NCI-H187 (cell line): Measurements from ENCODE around the gene CLEC16A.

Experiments
- DNase-seq, 2 experiments: peaks; one replicate each; lab custom pipeline; 2025; lab: John Stamatoyannopoulos, UW

The CLEC16A gene

GRCh38 chr16:11015607-11016006, 71.2 kb downstream of the CLEC16A start:
- DNase-seq, result no peak

DNA sequence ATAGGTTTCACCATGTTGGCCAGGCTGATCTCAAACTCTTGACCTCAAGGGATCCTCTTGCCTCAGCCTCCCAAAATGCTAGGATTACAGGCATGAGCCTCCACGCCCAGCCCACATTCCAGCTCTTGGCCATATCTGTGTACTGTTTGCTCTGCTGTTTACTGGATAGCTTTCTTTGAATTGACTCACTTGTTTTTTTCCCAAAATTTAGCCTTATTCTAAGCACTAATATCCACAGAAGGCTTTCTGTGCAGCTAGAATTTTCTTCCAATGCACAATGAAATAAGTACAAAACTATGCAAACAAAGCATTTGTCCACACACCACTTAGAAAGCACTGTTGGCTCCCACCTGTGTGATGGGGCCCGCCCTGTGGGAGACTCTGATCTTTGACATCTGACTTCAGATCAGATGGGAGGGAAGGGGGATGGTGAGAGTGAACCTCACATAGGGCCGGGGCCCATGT, 72.2 kb downstream of the CLEC16A start:
- DNase-seq, result no peak

- DNase-seq, result peak in 1 of 2 experiments; percentile 16
These were observed 72.6 kb downstream of the CLEC16A start for GRCh38 chr16:11016993-11017392.

DNA sequence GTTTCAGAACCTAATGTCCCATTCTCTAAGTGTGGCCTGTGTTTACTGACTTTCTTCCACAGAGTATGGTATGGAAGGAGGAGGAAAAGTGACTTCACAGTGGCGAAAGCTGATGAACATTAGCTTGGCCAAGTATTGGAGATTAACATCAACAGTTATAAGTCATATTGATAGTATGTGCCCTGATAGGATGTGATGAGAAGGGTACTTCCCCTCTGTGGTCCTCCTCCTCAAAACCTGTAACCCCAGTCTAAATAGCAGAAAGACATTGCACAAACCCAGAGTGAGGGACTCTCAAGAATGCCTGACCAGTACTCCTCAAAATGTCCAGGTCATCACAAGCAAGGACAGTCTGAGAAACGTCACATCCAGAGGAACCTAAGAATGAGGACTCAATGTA, 73.1 kb downstream of the CLEC16A start:
- no peak for DNase-seq

DNA sequence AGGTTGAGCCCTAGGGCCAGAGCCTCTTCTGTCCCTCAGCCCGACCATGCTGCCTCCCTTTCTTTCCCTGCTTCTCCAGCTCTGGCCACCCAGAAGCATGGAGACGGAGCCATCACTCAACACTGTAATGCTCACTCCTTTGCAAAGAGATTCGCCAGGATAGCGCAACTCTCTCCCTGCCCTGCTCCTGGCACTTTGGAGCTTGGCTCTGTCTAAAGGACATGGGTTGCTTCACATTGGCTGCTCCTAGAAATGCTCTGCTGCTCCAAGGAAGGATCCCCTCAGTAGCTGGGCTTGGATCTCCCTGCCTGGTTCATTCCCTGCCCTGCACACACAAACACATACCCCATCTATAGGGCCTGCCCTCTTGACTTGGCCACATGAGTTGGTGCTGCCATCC, 76.0 kb downstream of the CLEC16A start:
- no peak for DNase-seq

- no peak for DNase-seq
These were observed 76.6 kb downstream of the CLEC16A start for GRCh38 chr16:11020792-11021551.

DNA sequence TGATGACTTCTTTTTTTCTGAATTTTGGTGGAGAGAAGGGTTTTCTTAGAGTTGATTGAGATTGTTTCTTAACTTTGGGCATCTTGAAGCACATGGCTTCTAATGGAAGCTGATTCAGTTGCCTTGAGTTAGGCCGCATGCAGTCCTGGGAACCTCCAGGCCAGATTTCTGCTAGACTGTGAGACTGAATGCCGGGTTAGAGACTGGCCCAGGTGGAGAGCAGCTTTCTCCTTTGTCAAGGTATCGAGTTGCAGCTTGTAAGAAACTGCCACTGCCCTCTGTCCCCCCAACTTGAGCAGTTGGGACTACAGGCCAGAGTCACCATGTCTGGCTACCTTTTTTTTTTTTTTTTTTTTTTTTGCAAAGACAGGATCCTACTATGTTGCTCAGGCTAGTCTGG, 77.6 kb downstream of the CLEC16A start:
- DNase-seq, result no peak

DNA sequence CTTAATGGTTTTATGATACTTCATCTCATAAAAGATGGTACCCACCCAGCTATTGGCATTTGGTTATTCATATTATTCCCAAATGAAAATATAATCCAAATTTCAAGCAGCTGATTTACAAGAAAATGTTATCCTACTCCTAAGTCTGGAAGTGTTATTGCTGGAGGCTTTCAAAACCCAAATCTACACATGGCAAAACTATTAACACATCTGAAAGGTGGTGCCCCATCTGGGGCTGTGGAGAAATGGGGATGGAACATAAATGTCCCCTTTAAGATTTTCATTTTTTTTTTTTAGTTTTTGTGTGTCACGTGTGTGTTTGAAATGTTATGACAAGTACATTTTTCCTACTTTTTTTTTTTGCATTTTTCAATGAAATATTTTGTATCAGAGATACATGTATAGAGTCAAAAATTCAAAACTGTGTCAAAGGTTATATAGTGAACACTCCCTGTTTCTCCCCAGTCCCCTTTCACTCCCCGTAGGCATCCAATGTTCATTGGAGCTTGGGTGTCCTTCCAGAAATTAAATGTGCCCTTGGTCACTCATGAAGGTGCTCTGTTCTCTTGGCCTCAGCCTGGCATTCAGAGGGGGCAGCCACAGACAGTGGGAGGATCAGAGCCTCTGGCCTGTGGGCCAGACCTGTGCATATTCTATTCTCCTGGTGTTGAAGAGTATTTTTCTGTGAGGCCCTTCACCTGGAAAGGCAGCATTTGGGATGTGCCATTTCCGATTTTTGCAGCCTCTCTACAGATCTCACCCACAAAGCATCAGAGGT, 79.1 kb downstream of the CLEC16A start:
- no peak for DNase-seq

DNA sequence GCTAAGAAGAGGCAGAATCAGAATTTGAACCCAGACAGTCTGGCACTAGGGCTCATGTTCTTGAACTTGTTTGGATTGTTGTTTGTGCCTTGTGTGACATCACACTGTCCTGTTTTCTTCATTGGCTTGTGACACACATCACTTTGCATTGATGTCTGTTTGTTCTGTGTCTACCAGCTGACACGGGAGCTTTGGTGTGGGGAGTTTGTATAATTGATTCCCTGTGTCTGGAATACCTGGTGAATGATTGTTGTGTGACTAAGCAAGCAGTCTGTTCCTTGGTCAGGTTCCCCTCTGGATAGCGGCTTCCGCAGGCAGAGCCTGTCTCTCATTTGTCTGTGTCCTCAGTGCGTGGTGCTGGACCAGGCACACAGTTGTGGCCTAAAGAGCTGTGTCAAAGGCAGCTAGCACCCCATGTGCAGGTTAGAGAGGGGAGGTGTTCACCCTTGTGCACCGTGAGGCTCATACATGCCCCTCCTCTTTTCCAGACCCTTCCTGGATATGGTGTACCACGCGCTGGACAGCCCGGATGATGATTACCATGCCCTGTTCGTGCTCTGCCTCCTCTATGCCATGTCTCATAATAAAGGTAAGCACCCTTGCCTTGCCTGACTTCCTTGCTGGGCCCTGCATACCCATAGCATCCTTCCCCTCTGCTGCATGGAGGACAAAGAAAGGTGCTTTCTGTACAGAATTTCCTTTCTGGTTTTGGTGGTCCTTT, 80.1 kb downstream of the CLEC16A start:
- DNase-seq, result no peak

GRCh38 chr16:11025120-11025531, 80.8 kb downstream of the CLEC16A start:
- no peak for DNase-seq

- DNase-seq, result no peak
These were observed 85.6 kb downstream of the CLEC16A start for GRCh38 chr16:11029948-11030347.

- no peak for DNase-seq
These were observed 86.7 kb downstream of the CLEC16A start for GRCh38 chr16:11030990-11031510.

DNA sequence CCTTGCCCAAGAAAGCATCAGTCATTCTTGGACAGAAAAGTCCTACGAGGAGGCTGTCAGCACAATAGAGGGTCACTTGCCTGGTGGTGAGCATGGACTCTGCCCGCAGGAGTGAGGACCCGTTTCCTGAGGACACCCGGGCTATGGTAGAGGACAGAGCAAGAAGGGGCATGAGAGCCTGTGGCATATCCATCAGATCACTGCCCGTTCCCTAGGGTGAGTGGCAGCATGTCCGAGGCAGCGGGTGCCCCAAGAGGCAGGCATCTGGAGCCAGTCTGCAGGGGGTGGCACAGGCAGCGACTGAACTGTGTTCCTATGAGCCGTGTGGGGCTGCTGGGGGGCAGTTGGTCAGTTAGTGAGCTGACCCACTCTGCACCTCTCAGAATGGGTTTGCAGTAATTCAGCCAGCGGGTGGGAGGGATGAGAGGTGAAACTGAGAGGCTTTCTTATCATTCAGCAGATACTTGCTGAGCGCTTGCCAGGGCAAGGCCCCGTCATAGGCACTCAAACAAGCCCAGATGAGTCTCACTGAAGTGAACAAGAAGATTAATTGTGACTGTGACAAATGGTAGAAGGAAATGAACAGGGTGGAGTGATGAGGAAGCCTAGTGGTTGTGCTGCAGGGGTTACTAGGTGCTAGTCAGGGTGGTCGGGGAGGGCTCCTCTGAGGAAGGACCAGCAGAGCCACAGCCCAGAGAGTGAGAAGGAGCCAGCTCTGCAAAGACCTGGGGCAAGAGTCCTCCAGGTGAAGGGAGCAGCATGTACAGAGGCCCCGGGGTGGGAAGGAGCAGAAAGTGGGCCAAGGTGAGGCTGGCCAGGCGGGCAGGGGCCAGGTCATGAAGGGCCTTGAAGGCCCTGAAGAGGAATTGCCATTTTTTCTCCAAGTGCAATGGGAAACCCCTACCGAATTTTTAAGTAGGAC, 87.9 kb downstream of the CLEC16A start:
- DNase-seq, result no peak

GRCh38 chr16:11032922-11033291, 88.5 kb downstream of the CLEC16A start:
- DNase-seq, result no peak

- DNase-seq, result no peak
These were observed 89.5 kb downstream of the CLEC16A start for GRCh38 chr16:11033629-11034420.

GRCh38 chr16:11034481-11034931, 90.1 kb downstream of the CLEC16A start:
- no peak for DNase-seq

DNA sequence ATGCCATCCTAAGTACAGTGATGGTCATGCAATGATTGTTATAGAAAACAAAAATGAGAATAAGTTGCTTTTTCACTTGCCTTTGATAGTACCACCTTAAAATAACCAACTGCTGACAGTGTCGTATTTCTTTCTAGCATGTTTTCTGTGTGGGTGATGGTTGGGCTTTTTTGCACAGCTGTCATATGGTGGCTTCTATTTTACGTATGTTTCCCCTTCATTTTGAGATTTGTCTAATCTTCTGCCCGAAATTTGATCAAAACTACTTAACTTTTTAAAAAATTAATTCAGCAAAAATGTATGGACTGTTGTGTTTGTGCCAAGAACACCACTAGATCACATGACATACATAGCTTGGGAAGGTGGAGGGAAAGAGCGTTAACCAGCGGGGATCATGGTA, 90.7 kb downstream of the CLEC16A start:
- DNase-seq, result no peak

DNA sequence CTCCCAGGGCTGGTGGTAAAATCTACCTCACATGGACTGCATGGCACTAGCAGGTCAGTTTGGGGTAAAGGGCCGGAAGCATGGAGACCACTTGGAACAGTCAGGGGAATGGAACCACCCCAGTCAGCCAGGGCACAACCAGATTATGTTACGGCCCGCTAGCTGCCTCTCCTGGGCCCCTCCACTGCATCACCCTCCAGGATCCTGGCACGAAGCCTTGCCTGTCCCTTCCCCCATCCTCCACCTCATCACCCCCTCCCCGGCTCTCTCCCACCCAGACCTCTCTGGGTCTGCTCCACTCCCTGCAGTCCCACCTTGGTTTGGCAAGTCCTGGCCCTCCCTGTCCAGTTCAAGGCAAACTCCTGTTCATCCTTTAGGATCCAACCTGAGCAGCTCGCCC, 91.7 kb downstream of the CLEC16A start:
- no peak for DNase-seq

DNA sequence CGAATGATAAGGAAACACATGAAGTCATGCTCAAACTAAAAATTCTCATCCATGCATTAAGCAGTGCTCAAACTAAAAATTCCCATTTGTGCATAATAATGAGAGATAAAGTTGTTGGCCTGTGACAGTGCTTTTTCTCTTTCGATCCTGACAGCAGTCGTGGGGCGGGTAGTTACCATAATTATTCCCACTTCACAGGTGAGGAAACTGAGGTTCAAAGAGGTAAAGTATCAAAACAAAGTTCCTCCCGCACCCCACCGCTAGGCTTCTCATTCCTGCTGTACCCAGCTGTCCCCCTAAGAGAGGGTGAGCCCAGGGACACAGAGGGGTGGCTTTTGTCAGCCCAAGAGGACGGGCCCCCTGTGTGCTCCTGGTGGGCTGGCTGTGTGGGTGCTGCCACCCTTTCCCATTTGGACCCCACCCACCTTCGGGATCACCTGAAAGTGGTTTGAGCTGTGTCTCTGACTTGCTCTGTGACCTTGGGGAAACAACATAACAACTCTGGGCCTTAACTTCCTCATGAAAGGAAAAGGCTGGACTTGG, 92.6 kb downstream of the CLEC16A start:
- DNase-seq, result no peak

DNA sequence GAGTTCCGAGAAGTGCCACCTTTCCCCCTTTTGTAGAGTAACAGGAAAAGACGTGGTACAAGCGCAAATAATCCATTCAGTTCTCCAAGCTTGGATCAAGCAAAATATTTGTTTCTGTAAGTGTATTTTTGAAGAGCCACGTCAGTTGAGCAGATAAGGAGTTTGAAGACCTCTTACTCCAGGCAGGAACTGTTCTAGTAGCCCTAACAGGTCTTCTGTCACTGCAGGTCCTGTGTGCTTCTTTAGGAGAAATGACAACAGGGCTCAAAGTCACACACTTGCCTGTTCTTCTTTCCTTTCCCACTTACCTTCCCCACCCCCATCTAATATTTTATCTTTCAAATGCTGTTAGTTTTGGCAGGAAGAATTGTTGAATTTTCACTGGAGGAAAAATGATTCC, 93.9 kb downstream of the CLEC16A start:
- no peak for DNase-seq
